ENCODE data around the gene INPP5K.
"Not testable (repeated sequence)": the region's sequence is repeated elsewhere in the genome, so short reads cannot be mapped to it uniquely, and the experiment has no call there.

INPP5K gene

GRCh38 chr17:1461198-1461944, 55.0 kb downstream of the INPP5K start:
- DNase-seq: no peak

- no peak for DNase-seq
Observed at GRCh38 chr17:1460233-1460632, 56.2 kb downstream of the INPP5K start.

GRCh38 chr17:1455797-1456599, 60.4 kb downstream of the INPP5K start, which contains the start of gene CRK:
CRK (minus strand) TSS chr17:1456232; CDS start chr17:1456117, 115 bp downstream.
- DNase-seq: peak; percentile 92 to 93 (median 93)

GRCh38 chr17:1455291-1455796, 61.1 kb downstream of the INPP5K start:
- DNase-seq: peak; percentile 16 to 60 (median 53)

- no peak for DNase-seq
Observed at GRCh38 chr17:1454541-1454940, 61.9 kb downstream of the INPP5K start.

- not testable (repeated sequence) for DNase-seq
Observed at GRCh38 chr17:1453694-1454093, 62.7 kb downstream of the INPP5K start.

GRCh38 chr17:1452836-1453235, 63.6 kb downstream of the INPP5K start:
- DNase-seq: no peak

GRCh38 chr17:1450261-1450660, 66.2 kb downstream of the INPP5K start:
- DNase-seq: not testable (repeated sequence)

- DNase-seq: no peak
Observed at GRCh38 chr17:1449412-1449967, 66.9 kb downstream of the INPP5K start.

GRCh38 chr17:1447052-1447451, 69.4 kb downstream of the INPP5K start:
- DNase-seq: no peak

GRCh38 chr17:1446201-1446600, 70.2 kb downstream of the INPP5K start:
- DNase-seq: no peak

- not testable (repeated sequence) for DNase-seq
Observed at GRCh38 chr17:1445695-1446094, 70.7 kb downstream of the INPP5K start.
